Colon (tissue), 2 donors: ENCODE results near the gene HDAC9.

ENCODE experiments used
- FAIRE-seq: peaks from 2 replicates; lab custom pipeline; 2012; peaks lifted over from hg19 to GRCh38; lab: Jason Lieb, UNC
- donor health status: control.
- donor health status: control.

Gene HDAC9

GRCh38 chr7:18792871-18793595, 297.5 kb downstream of the HDAC9 start:
- no peak for FAIRE-seq

- no peak for FAIRE-seq
Observed at GRCh38 chr7:18796216-18796615, 300.7 kb downstream of the HDAC9 start.

GRCh38 chr7:18798088-18798906, 302.7 kb downstream of the HDAC9 start:
- no peak for FAIRE-seq

- FAIRE-seq: no peak
Observed at GRCh38 chr7:18799899-18800298, 304.4 kb downstream of the HDAC9 start.

GRCh38 chr7:18803923-18804322, 308.4 kb downstream of the HDAC9 start:
- no peak for FAIRE-seq

GRCh38 chr7:18806177-18806576, 310.6 kb downstream of the HDAC9 start:
- no peak for FAIRE-seq

- no peak for FAIRE-seq
Observed at GRCh38 chr7:18808026-18808425, 312.5 kb downstream of the HDAC9 start.

- FAIRE-seq: no peak
Observed at GRCh38 chr7:18815261-18815960, 319.9 kb downstream of the HDAC9 start.

GRCh38 chr7:18820981-18821380, 325.4 kb downstream of the HDAC9 start:
- FAIRE-seq: no peak

- FAIRE-seq: no peak
Observed at GRCh38 chr7:18821554-18821953, 326.0 kb downstream of the HDAC9 start.

GRCh38 chr7:18824157-18824556, 328.6 kb downstream of the HDAC9 start:
- FAIRE-seq: no peak

GRCh38 chr7:18828260-18828993, 332.9 kb downstream of the HDAC9 start:
- no peak for FAIRE-seq

GRCh38 chr7:18828994-18829857, 333.7 kb downstream of the HDAC9 start:
- FAIRE-seq: no peak

- FAIRE-seq: no peak
Observed at GRCh38 chr7:18829858-18830285, 334.3 kb downstream of the HDAC9 start.

GRCh38 chr7:18831419-18831818, 335.9 kb downstream of the HDAC9 start:
- no peak for FAIRE-seq

- no peak for FAIRE-seq
Observed at GRCh38 chr7:18831943-18832342, 336.4 kb downstream of the HDAC9 start.

- FAIRE-seq: no peak
Observed at GRCh38 chr7:18834577-18834976, 339.0 kb downstream of the HDAC9 start.

- no peak for FAIRE-seq
Observed at GRCh38 chr7:18835001-18835690, 339.6 kb downstream of the HDAC9 start.

GRCh38 chr7:18843979-18844378, 348.4 kb downstream of the HDAC9 start:
- no peak for FAIRE-seq

- no peak for FAIRE-seq
Observed at GRCh38 chr7:18844735-18845134, 349.2 kb downstream of the HDAC9 start.

- no peak for FAIRE-seq
Observed at GRCh38 chr7:18845700-18846099, 350.2 kb downstream of the HDAC9 start.
